Adrenal gland (tissue), 5 donors: ENCODE measurements around the gene RNASEH1.

ENCODE experiments used
- POLR2A ChIP-seq, 2 donors: fragments of 450-650 bp; IDR thresholded peaks; one replicate each; pipeline ENCODE4 v1.6.1; 2017; ENCODE audit warnings: antibody characterized with exemption in 2 of 2, mild to moderate bottlenecking in 2 of 2, moderate library complexity in 1 of 2
- TF ChIP-seq, protein P1 (sequence below), 6 experiments: fragments of 450-650 bp in 4 of 6; fragments of 200-600 bp in 2 of 6; sonication (generic) in 1 of 6; IDR thresholded peaks; 1 replicate in 5 of 6; 2 replicates in 1 of 6; pipeline versions ENCODE4 v1.5.1 to v1.8.0; 2016 to 2021; ENCODE audit warnings: antibody characterized with exemption in 6 of 6, mild to moderate bottlenecking in 2 of 6, moderate library complexity in 1 of 6
- donor health status: DM: no; HTN: no; CAD: no.

DNA sequence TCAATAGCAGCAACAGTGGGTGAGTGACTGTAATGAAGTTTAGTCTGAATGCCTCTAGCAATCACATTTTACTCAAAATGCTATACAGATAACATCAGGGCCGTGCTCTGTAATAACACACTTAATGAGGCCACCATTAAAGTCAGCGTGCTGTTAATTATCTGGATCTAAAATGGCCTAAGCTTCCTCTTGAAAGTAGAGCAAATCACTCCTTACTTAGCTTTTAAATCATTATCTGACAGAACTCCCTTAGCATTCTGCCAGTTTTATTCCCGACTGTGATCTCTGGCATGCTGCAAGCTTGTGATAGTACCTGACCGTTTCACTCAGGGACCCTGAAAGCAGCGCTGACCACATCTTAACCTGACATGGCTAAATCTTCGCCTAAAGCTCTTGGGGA, 25.9 kb upstream of the RNASEH1 start:
- TF ChIP-seq, protein P1, sequence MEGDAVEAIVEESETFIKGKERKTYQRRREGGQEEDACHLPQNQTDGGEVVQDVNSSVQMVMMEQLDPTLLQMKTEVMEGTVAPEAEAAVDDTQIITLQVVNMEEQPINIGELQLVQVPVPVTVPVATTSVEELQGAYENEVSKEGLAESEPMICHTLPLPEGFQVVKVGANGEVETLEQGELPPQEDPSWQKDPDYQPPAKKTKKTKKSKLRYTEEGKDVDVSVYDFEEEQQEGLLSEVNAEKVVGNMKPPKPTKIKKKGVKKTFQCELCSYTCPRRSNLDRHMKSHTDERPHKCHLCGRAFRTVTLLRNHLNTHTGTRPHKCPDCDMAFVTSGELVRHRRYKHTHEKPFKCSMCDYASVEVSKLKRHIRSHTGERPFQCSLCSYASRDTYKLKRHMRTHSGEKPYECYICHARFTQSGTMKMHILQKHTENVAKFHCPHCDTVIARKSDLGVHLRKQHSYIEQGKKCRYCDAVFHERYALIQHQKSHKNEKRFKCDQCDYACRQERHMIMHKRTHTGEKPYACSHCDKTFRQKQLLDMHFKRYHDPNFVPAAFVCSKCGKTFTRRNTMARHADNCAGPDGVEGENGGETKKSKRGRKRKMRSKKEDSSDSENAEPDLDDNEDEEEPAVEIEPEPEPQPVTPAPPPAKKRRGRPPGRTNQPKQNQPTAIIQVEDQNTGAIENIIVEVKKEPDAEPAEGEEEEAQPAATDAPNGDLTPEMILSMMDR (IDR thresholded peaks at IDR 0.05): no peak
- TF ChIP-seq POLR2A (IDR thresholded peaks at IDR 0.05): no peak
